ENCODE measurements around the gene ZNF789.

The ZNF789 gene

GRCh38 chr7:99485094-99485493, 12.4 kb downstream of the ZNF789 start:
- Histone ChIP-seq H3K27ac (ENCODE audit: low read length) (no peak overlapping the region), H3K4me1 (ENCODE audit: low read length) (no peaks in the 10 kb centered on the region), H4K20me1 (ENCODE audit: insufficient read depth, low read length) (no peaks in the 10 kb centered on the region), H3K27me3 (ENCODE audit: low read depth, low read length) (no peaks in the 10 kb centered on the region), H3K9ac (ENCODE audit: low read length) (no peak overlapping the region), H3K9me3 (ENCODE audit: insufficient read depth, low read length) (no peaks in the 10 kb centered on the region), H3K36me3 (replicated peaks; ENCODE audit: low read depth, low read length) (peaks cover 31% of the 10 kb centered on the region), H3K79me2 (ENCODE audit: low read length) (no peaks in the 10 kb centered on the region; the same call in 1 of the 2 replicates), H3K4me3 (ENCODE audit: low read length) (no peak overlapping the region), H2AFZ (ENCODE audit: low read depth, low read length) (no peak overlapping the region), H3K4me2 (ENCODE audit: low read length) (no peak overlapping the region)
- TF ChIP-seq, protein P1, sequence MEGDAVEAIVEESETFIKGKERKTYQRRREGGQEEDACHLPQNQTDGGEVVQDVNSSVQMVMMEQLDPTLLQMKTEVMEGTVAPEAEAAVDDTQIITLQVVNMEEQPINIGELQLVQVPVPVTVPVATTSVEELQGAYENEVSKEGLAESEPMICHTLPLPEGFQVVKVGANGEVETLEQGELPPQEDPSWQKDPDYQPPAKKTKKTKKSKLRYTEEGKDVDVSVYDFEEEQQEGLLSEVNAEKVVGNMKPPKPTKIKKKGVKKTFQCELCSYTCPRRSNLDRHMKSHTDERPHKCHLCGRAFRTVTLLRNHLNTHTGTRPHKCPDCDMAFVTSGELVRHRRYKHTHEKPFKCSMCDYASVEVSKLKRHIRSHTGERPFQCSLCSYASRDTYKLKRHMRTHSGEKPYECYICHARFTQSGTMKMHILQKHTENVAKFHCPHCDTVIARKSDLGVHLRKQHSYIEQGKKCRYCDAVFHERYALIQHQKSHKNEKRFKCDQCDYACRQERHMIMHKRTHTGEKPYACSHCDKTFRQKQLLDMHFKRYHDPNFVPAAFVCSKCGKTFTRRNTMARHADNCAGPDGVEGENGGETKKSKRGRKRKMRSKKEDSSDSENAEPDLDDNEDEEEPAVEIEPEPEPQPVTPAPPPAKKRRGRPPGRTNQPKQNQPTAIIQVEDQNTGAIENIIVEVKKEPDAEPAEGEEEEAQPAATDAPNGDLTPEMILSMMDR (IDR thresholded peaks at IDR 0.05; ENCODE audit: low read depth, low read length) = no peak
- no peak for TF ChIP-seq EZH2phosphoT487 (IDR thresholded peaks at IDR 0.05; ENCODE audit: low read depth)

- no peaks in the 10 kb centered on the region for H3K27me3 ChIP-seq (ENCODE audit: low read depth, low read length)
- no peak for TF ChIP-seq EZH2phosphoT487 (IDR thresholded peaks at IDR 0.05; ENCODE audit: low read depth)
- TF ChIP-seq, protein P1 (IDR thresholded peaks at IDR 0.05; ENCODE audit: low read depth, low read length) = no peak
- H3K9me3 ChIP-seq (ENCODE audit: insufficient read depth, low read length) = peaks cover 6% of the 10 kb centered on the region; the same call in 1 of the 2 replicates
- H3K4me3 ChIP-seq (ENCODE audit: low read length) = no peak overlapping the region
- no peak overlapping the region for H3K27ac ChIP-seq (ENCODE audit: low read length)
- peaks cover 14% of the 10 kb centered on the region for H3K79me2 ChIP-seq (ENCODE audit: low read length)
- no peak overlapping the region for H3K4me2 ChIP-seq (ENCODE audit: low read length)
- H3K4me1 ChIP-seq (ENCODE audit: low read length) = no peaks in the 10 kb centered on the region
- no peak overlapping the region for H3K9ac ChIP-seq (ENCODE audit: low read length)
- H2AFZ ChIP-seq (ENCODE audit: low read depth, low read length) = no peak overlapping the region
- peaks cover 30% of the 10 kb centered on the region for H3K36me3 ChIP-seq (replicated peaks; ENCODE audit: low read depth, low read length)
- H4K20me1 ChIP-seq (ENCODE audit: insufficient read depth, low read length) = no peaks in the 10 kb centered on the region
Measured at GRCh38 chr7:99489235-99489634, 16.5 kb downstream of the ZNF789 start.

GRCh38 chr7:99490878-99491277, 18.2 kb downstream of the ZNF789 start:
- no peak overlapping the region for H3K9ac ChIP-seq (ENCODE audit: low read length)
- H3K4me3 ChIP-seq (ENCODE audit: low read length) = no peak overlapping the region
- peaks cover 7% of the 10 kb centered on the region; the same call in 1 of the 2 replicates for H3K9me3 ChIP-seq (ENCODE audit: insufficient read depth, low read length)
- H3K4me1 ChIP-seq (ENCODE audit: low read length) = no peaks in the 10 kb centered on the region
- no peaks in the 10 kb centered on the region for H4K20me1 ChIP-seq (ENCODE audit: insufficient read depth, low read length)
- no peak overlapping the region for H3K4me2 ChIP-seq (ENCODE audit: low read length)
- H3K27me3 ChIP-seq (ENCODE audit: low read depth, low read length) = no peaks in the 10 kb centered on the region
- H3K36me3 ChIP-seq (replicated peaks; ENCODE audit: low read depth, low read length) = peaks cover 35% of the 10 kb centered on the region
- TF ChIP-seq, protein P1 (IDR thresholded peaks at IDR 0.05; ENCODE audit: low read depth, low read length) = no peak
- no peak for TF ChIP-seq EZH2phosphoT487 (IDR thresholded peaks at IDR 0.05; ENCODE audit: low read depth)
- H2AFZ ChIP-seq (ENCODE audit: low read depth, low read length) = no peak overlapping the region
- H3K79me2 ChIP-seq (ENCODE audit: low read length) = peaks cover 27% of the 10 kb centered on the region
- H3K27ac ChIP-seq (ENCODE audit: low read length) = no peak overlapping the region

- no peak overlapping the region for H2AFZ ChIP-seq (ENCODE audit: low read depth, low read length)
- TF ChIP-seq, protein P1 (IDR thresholded peaks at IDR 0.05; ENCODE audit: low read depth, low read length) = no peak
- TF ChIP-seq EZH2phosphoT487 (IDR thresholded peaks at IDR 0.05; ENCODE audit: low read depth) = no peak
- H3K4me2 ChIP-seq (ENCODE audit: low read length) = no peak overlapping the region
- peaks cover 14% of the 10 kb centered on the region for H4K20me1 ChIP-seq (ENCODE audit: insufficient read depth, low read length)
- peaks cover 56% of the 10 kb centered on the region for H3K79me2 ChIP-seq (ENCODE audit: low read length)
- peaks cover 39% of the 10 kb centered on the region for H3K36me3 ChIP-seq (replicated peaks; ENCODE audit: low read depth, low read length)
- no peak overlapping the region for H3K9ac ChIP-seq (ENCODE audit: low read length)
- H3K9me3 ChIP-seq (ENCODE audit: insufficient read depth, low read length) = peaks cover 7% of the 10 kb centered on the region; the same call in 1 of the 2 replicates
- peaks cover 14% of the 10 kb centered on the region for H3K4me1 ChIP-seq (ENCODE audit: low read length)
- H3K27ac ChIP-seq (ENCODE audit: low read length) = no peak overlapping the region
- H3K4me3 ChIP-seq (ENCODE audit: low read length) = no peak overlapping the region
- no peaks in the 10 kb centered on the region for H3K27me3 ChIP-seq (ENCODE audit: low read depth, low read length)
Measured at GRCh38 chr7:99493823-99494222, 21.1 kb downstream of the ZNF789 start.

Measured in OCI-LY3 (cell line).